Retinal pigment epithelial cell (primary cell): ENCODE measurements around the gene RNF149.

ENCODE experiments used
- DNase-seq: peaks from one replicate; pipeline ENCODE4 v3.0.0-alpha.2; 2010; ENCODE audit warnings: low read depth
- H3K4me3 ChIP-seq: 2 replicates; pipeline ENCODE4 v1.5.1; 2011; ENCODE audit warnings: mild to moderate bottlenecking, low read length, control low read depth, moderate library complexity
- CTCF ChIP-seq: conservative IDR thresholded peaks from 2 replicates; pipeline ENCODE4 v1.5.1; 2011; ENCODE audit warnings: low read depth, low read length, control low read depth, inconsistent platforms

Gene RNF149

GRCh38 chr2:101341421-101341820, 32.9 kb upstream of the RNF149 start:
- DNase-seq: no peak
- no peak for TF ChIP-seq CTCF
- no peak overlapping the region for H3K4me3 ChIP-seq

GRCh38 chr2:101340141-101340551, 31.6 kb upstream of the RNF149 start:
- DNase-seq: no peak
- no peak for TF ChIP-seq CTCF
- no peak overlapping the region for H3K4me3 ChIP-seq

GRCh38 chr2:101339266-101339880, 30.9 kb upstream of the RNF149 start:
- DNase-seq: no peak
- no peak for TF ChIP-seq CTCF
- no peak overlapping the region for H3K4me3 ChIP-seq

GRCh38 chr2:101337877-101338276, 29.4 kb upstream of the RNF149 start:
- no peak for TF ChIP-seq CTCF
- no peak for DNase-seq
- no peak overlapping the region for H3K4me3 ChIP-seq

GRCh38 chr2:101332885-101333766, 24.6 kb upstream of the RNF149 start:
- H3K4me3 ChIP-seq: no peak overlapping the region
- TF ChIP-seq CTCF: no peak
- no peak for DNase-seq

- TF ChIP-seq CTCF: no peak
- no peak for DNase-seq
- H3K4me3 ChIP-seq: no peak overlapping the region
Measured at GRCh38 chr2:101331202-101331601, 22.7 kb upstream of the RNF149 start.

GRCh38 chr2:101330253-101330933, 21.9 kb upstream of the RNF149 start:
- H3K4me3 ChIP-seq: no peak overlapping the region
- no peak for DNase-seq

More at GRCh38 chr2:101330253-101330933, 21.9 kb upstream of the RNF149 start:
- TF ChIP-seq CTCF: no peak
